Activated CD4-positive, alpha-beta T cell treated with anti-CD3 and anti-CD28 coated beads, Interleukin-10, Interleukin-2, amounts not matched to agents 100 ng/mL and 50 ng/mL, durations not matched to agents 16 hours and 8 hours (primary cell): Measurements from ENCODE around the gene ARHGAP31.
A peak's percentile ranks its signal among the peaks of the same experiment; 100 is the strongest.

Source experiments
- DNase-seq: peaks from one replicate; pipeline ENCODE4 v3.0.0-alpha.2; 2020

The ARHGAP31 gene

DNA sequence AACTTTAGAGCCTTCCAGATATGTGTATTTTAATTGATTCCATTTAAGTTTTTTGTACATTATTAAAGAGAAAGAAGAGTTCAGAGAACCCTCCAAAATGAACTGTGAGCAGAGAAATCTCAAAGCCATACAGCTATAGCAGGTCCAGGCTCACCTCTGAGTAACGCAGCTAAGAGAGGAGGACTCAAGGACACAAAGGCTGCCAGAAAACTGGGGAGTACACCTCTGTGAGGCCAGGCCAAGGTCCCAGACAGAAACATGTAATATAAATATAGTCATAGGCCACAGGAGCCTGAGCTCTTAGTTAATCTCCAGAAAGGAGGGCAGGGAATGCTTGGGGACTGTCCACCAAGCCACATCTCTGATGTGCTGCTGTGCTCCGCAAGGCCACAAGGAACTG, 102.7 kb downstream of the ARHGAP31 start:
- DNase-seq = no peak

DNA sequence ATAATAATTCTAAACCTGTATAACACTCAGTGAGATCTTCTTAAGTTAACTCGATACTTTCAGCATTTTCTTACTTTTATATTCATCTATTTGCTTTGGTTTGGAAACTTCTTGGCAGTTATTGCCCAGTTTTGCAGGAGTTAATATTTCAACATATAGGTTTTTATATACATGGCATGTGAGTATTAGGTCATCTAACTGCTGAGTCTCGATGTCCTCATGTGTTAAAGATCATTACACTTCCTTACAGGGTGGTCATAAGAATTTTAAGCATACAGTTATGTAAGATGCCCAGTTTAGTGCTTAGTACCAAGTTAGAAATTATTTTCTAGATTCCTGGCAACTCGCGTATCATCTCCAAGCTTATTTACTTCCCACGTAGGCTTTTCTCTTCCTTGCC, 106.3 kb downstream of the ARHGAP31 start:
- DNase-seq = no peak

DNA sequence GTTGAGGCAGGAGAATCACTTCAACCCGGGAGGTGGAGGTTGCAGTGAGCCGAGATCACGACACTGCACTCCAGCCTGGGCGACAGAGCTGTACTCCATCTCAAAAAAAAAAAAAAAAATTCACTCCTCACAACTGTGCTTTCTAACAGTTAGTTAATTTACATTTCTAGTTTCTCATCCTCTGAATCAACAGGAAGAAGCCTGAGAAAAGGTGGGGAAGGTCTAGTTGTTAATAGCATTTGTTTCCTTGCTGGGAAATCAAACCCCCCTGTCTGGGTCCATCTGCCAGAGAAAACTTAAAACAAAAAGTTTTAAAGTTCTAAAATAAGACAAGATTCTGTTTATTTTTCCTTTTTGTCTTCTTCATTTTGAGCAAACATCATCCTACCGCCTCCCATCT, 106.9 kb downstream of the ARHGAP31 start:
- no peak for DNase-seq

DNA sequence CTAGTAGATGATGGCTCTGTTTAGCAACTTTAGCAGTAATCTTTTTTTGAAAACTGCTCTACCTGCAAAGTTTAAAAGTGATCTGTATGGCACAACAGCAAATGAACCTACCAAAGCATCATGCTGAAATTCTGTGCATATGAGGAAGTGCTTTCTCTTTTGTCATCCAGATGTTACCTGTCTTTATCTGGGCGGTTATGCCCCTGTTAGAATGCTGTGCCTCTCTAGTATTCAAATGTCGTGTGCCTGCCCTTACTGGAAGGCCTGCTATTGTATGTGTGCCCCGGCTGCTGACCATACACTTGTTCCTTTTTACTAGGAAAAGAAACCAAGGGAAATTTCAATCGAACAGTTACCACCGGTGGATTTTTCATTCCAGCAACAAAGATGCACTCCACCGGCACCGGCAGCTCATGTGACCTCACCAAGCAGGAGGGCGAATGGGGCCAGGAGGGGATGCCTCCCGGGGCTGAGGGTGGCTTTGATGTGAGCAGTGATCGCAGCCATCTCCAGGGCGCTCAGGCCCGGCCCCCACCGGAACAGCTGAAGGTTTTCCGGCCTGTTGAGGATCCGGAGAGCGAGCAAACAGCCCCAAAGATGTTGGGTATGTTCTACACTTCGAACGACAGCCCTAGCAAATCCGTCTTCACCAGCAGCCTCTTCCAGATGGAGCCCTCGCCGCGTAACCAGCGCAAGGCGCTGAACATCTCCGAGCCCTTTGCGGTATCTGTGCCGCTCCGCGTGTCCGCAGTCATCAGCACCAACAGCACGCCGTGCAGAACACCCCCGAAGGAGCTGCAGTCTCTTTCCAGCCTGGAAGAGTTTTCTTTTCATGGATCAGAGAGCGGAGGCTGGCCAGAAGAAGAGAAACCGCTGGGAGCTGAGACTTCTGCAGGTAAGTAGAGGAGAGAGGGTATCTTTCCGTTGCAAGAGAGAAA, 107.6 kb downstream of the ARHGAP31 start:
- DNase-seq = no peak

DNA sequence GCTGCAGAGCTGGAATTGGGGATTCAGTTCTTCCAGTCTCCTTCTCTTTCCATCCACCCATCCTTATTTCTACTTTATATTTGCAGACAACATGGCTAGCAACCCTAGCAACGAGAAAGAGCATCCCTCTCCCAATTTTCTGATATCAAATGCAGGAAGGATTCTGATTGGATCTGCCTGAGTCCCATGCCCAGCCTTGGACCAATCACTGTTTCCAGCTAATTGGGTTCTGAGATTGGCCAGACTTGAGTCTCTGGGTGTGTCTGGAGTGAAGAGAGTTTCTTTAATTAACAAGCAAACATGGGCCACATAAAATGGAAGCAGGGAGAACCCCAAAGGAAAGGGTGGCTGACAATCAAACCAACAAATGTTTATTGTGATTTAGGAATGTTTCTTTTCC, 108.6 kb downstream of the ARHGAP31 start:
- no peak for DNase-seq

DNA sequence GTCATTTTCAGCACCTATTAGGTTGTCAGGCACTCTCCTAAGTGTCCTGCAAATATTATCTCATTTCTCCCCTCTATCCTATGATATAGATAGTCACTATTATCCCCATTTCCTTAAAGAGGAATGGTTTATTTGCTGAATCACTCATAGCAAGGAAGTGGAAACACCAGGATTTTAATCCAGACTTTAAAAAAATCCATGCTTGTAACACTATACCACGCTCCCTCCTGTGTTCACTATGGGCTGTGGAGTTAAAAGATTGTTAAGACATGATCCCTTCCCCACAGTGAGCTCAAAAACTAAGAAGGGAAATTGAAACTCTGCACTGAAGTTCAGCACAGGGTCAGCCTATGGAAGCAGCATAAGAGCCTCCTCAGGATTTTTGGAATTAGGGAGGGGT, 109.0 kb downstream of the ARHGAP31 start:
- no peak for DNase-seq

DNA sequence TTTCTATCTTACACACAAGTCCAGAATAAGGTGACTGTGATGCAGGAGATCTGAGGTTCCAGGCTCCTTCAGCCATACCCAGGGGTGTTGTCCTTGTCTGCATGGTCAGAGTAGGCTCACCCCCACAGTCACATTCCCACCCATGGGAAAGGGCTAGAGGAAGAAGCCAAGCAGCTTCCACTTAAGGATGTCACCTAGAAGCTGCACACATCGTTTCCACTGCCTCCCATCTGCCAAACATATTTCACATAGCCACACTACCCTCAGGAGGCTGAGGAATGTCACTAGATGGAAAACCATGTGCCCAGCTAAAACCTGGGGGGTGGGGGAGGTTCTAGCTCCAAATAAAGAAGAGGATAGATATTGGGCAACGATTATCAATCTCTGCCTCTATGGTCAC, 111.1 kb downstream of the ARHGAP31 start:
- no peak for DNase-seq

DNA sequence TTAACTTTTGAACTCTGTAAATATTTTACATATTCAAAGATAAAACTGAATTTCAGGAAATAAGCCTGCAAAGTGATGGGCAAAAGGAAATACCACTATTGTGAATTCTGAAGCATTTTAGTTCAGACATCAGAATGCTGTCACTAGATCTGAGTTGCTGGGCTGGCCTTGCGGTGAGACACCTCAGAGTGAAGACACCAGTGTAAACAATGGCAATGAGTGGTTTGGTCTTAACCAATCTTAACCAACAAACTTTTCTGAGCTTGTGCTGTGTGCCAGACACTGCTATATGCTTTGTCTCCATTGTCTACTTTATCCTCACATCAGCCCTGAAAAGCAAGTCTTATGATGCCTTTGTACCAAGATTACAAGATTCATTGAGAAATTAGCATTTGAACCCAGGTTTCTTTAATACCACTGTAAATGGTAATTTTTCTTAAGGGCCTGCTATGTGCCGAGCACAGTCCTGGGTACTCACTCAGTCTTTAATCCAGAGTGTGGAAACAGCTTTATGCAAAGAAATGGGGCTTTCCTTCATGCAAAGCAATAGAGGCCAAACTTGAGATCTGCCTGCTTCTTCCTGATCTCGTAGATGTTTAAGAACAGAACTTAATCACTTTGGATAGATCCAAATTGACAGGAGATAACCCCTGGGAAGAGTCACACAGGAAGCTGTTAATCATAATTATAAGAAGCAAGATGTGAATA, 114.2 kb downstream of the ARHGAP31 start:
- no peak for DNase-seq

DNA sequence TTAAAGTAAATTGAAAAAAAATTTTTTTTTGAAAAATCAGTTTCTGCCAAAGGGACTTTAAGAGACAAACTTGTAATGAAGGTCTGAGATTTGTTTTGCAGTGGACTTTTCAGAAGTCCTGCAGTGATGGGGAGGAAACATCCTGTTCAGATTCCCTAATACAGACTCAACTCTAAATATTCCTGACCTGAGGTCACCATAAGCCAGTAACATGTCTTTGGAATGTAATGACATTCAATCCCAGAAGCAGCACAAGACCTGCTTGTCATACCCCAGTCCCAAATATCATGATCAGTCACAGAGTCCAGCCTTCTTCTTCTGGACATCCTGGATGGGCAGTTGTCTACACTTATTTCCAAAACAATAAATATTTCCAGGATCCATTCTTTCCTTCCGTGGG, 115.7 kb downstream of the ARHGAP31 start:
- DNase-seq = no peak

DNA sequence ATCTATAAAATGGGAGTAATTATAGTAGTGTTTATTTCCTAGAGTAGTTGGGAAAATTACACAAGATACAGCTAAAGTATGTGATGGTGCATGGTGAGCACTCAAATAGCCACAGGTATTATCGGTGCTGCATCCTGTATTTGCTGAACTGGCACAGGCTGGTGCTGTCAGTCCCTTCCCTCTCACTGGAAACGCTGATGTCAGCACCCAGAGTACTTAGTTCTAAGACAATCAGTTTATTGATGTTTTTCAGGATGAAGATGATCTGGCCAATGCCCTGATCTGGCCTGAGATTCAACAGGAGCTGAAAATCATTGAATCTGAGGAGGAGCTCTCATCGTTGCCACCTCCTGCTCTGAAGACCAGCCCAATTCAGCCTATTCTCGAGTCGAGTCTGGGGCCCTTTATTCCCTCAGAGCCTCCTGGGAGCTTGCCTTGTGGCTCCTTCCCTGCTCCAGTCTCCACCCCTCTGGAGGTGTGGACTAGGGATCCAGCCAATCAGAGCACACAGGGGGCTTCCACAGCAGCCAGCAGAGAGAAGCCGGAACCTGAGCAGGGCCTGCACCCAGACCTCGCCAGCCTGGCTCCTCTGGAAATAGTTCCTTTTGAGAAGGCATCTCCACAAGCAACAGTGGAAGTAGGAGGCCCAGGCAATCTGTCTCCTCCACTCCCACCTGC, 119.6 kb downstream of the ARHGAP31 start:
- DNase-seq = no peak

DNA sequence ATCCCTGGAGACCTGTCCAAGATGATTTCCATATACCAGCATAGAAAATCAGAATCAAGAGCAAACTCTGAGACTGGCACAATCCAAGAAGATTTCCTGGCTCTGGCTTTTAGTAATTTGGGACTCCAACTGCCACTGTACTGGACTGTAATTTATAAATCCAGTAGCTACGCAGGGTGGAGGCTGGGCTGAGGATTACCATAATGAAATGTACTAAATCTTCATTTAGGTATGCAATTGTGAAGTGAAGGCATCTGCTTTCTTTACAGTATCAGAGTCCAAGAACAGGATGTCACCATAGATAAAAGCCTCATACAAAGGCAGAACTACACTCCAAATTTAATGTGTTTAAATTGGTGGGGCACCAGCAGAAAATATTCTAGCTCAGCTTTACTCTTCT, 122.7 kb downstream of the ARHGAP31 start:
- DNase-seq = no peak

DNA sequence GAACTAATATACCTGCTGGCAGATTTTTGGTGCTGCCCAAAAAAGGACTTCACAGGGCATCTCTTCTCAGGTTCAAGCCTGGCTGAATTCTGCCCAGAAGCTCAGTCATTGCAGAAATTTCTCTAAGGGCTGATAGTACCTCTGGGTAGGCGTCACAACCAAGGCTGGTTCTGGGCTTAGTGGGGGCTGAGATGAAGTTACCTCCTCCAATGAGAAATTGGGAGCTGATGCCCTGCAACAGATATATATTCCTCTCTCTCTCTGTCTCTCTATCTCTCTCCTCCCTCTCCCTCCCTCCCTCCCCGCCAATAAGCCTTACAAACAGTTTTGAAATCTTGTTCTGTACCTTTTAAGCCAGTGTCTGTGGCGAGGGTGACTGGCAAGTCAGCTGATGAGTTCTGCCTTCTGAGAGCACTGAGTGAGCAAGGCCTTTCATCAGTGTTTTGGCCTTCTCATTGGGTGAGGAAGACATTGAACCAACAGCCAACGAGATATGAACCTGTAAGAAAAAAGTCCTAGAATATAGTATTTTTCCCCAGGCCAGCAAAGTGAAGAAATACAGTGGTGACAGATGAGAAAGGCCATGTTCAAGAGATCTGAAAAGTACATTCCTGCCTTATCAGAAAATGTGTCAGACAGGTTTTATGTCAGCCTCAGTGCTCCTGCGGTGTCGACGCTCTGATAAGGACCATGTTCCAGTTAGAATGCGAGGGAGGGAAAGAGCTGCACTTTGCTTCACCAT, 123.8 kb downstream of the ARHGAP31 start:
- no peak for DNase-seq

DNA sequence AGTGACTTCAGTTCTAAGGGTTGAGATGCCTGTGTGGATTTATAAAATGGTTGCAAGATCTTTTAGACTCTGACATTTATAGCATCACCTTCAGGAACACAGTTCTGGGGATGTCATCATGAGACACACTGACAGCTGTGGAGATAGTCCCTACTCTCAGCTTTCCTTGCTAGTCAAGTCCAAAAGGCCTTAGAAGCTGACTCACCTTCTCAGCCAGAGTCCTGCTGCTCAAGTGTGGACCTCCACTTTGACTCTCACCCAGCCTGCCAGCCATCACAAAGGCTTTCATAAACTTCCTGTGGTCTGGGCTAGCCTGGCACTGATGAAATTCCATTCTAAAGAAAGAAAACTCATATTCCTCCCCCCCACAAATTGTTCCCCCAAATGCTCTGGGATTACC, 124.5 kb downstream of the ARHGAP31 start:
- no peak for DNase-seq

DNA sequence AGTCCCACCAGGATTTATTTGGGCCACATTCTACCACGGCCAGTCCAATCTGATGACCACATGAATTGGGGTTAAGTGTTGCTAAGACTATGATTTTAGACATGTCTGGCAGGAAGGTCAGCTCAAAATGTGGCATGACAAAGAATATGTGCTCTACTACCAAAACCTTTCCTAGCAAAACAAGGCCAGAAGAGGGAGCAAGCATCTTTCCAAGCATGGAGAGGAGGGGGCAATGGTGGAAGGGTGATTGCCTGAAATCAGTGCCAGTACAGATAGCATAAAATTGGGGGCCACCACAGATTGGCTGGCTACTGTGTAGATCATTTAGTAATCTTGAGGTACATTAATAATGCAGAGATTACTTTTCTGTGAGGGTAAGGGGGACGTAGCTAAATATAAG, 126.0 kb downstream of the ARHGAP31 start:
- no peak for DNase-seq

DNA sequence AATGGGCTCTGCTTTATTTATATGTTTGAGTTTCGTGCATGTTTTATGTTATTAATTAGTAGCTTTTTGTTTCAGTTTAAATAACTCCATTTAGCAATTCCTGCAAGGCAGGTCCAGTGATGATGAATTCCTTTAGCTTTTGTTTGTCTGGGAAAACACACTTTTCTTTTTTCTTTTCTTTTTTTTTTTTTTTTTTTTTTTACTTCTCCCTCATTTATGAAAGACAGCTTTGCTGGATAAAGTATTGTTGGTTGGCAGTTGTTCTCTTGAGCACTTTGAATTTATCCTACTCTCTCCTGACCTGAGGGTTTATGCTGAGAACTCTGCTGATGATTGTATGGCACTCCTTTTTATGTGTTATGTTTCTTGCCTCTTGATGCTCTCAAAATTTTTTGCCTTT, 133.5 kb downstream of the ARHGAP31 start:
- DNase-seq = no peak

DNA sequence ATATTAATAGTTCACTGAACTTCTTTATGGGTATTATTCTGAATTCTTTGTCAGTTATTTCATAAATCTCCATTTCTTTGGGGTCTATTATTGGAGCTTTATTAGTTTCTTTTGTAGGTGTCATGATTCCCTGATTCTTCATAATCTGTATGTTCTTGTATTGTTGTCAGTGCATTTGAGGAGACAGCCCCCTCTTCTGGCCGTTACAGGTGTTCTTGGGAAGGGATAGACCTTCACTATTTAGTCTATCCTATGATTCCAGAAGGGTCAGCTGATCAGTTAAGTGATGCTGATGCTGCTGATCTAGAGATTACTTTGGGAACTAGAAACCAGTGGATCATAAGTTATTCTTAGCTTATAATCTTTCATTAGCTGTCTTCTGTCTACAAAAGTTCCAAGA, 134.4 kb downstream of the ARHGAP31 start:
- no peak for DNase-seq

DNA sequence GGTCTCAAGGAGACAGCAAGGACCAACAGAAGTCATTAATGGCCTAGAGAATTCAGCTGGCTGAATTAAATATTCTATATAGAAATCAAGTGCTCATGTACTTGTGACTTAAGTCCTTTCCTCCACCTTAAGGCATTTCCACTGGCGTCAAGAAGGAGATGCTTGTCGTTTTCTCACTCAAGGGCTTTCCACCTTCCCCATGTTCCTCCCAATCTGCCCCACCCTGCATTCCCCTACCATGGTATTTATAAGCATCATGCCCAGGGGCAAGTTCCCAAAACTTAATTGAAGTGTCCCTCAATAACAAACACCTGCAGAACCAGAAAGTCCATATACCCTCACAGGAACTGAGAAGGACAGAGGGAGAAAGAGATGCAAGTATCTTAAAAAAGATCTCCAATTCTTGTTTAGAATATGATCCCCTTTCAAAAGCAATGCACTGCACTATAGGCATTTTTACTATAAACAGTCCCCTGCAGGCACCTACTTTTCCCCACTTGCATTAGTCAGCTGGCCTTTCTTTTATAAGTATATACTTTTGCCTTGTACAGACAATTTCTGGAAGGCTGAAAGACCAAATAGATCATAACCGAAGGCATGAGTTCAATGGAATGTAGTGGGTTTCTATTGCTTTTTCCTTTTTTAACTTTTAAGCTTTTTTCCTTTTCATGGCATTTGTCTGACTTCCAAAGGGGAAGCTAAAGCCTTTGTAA, 139.6 kb downstream of the ARHGAP31 start:
- DNase-seq = no peak

DNA sequence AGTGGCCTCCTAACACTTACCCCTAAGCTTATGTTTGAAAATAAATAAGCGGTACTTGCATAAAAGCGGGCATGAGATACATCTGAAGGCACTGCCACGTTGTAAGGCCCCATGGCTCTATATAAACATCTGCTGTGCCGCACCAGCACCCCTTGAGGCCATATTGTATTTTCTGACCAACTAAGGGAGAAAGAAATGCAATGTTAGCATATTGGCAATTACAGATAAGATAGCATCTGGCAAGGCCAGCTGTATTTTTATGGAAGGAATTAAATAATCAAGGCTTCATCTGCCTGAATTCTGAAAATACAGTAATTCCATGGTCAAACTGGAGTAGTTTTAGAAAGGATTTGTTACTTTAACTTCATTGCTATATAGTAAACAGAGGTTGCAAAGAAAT, 140.5 kb downstream of the ARHGAP31 start:
- DNase-seq = no peak

DNA sequence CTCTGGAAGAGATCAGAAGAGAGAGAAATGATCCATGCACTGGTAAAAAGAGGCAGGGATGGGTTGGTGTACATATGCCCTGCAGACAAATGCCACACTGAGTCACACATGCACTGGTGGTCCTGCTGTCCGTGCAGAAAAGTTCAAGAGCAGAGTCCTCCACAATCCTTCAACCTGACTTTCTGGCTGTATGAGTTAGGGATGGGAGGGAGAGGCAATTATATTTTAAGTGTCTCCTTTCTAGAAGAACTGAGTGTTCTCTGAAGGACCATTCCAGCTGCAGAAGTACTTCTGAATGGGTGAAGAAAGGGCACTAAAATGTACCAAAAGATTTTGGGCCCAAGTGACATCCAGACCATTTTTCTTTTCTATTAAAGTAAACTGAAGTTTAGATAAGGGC, 142.8 kb downstream of the ARHGAP31 start:
- DNase-seq = no peak

DNA sequence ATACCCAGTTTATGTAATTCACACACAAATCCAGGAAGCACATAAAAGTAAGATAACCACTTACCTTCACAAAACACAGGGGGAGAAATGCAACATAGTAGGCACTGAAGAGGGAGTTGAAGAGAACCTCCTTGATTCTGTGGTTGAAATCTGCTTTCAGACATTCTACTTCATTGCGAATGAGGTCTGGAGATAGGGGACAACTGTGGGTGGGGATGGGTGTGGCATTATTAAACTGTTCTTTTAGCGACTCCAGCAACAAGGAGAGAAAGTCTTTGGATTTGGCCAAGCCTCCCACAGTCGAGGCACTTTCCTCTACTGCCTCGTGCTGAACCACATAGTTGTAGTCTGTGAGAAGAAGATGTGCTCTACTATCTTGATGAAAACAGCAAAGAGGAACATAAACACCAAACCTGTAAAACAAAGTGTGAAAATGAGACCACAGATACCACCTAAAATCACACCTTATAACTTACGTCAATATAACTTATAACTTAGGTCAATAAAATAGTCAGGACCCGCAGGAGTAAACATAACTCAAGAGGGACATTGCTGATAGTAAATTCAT, 143.6 kb downstream of the ARHGAP31 start:
- DNase-seq = no peak

DNA sequence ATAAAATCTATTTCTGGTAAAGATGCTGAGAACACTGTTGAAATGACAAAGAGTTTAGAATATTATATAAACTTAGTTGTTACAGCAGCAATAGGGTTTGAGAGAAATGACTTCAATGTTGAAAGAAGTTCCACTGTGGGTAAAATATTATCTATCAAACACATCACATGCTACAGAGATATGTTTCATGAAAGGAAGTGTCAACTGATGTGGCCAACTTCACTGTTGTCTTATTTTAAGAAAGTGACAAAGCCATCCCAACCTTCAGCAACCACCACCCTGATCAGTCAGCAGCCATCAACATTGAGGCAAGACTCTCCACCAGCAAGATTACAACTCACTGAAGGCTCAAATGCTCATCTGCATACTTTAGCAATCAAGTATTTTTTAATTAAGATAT, 149.0 kb downstream of the ARHGAP31 start:
- peak; percentile 4 for DNase-seq

DNA sequence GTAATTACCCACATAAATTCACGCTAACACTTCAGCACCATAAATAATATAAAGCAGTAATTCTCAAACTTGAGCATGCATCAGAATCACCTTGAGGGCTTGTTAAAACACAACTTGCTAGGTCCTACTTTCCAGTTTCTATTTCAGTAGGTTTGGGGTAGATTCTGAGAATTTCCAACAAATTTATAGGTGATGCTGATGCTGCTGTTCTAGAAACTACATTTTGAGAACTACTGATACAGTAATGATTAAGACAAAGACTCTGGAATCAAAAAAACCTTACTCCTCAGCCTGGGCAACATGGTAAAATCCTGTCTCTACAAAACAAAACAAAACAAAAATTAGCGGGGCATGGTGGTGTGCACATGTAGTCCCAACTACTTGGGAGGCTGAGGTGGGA, 150.4 kb downstream of the ARHGAP31 start:
- DNase-seq = peak; percentile 36
